AG09309 (cell line): ENCODE results near the gene ARVCF.

Experiments
- DNase-seq: peaks from one replicate; pipeline ENCODE4 v3.0.0-alpha.2; 2010; ENCODE audit warnings: low read depth
- H3K4me3 ChIP-seq: 2 replicates; pipeline ENCODE4 v1.5.1; 2011; ENCODE audit warnings: mild to moderate bottlenecking, low read depth, low read length, moderate library complexity; ENCODE audit not compliant: control insufficient read depth
- CTCF ChIP-seq: IDR thresholded peaks from 2 replicates; pipeline ENCODE4 v1.5.1; 2011; ENCODE audit warnings: mild to moderate bottlenecking, low read depth, low read length, inconsistent platforms; ENCODE audit not compliant: insufficient read depth, control insufficient read depth; ENCODE audit errors: missing control alignments

Gene ARVCF

DNA sequence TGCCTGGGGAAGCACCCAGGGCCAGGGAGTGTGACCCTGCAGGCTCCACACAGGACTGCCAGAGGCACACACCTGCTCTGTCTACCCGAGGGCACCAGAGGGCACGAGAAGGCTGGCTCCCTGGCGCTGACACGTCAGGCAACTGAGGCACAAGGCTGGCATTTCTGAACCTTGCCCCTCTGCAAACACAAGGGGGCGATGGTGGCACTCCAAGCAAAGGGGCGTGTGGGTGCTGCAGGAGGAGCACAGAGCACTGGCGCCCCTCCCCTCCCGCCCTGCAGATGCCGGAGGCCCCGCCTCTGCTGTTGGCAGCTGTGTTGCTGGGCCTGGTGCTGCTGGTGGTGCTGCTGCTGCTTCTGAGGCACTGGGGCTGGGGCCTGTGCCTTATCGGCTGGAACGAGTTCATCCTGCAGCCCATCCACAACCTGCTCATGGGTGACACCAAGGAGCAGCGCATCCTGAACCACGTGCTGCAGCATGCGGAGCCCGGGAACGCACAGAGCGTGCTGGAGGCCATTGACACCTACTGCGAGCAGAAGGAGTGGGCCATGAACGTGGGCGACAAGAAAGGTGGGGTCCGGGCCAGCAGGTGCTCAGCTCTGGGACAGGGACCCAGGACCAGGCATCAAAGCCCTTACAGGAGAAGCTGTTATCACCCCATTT is 54.2 kb downstream of the ARVCF start:
- no peak overlapping the region for H3K4me3 ChIP-seq
- DNase-seq, result no peak
- peak; percentile 64 for TF ChIP-seq CTCF

GRCh38 chr22:19961868-19962245 is 54.8 kb downstream of the ARVCF start:
- DNase-seq, result no peak
- no peak overlapping the region for H3K4me3 ChIP-seq
- TF ChIP-seq CTCF, result no peak

DNA sequence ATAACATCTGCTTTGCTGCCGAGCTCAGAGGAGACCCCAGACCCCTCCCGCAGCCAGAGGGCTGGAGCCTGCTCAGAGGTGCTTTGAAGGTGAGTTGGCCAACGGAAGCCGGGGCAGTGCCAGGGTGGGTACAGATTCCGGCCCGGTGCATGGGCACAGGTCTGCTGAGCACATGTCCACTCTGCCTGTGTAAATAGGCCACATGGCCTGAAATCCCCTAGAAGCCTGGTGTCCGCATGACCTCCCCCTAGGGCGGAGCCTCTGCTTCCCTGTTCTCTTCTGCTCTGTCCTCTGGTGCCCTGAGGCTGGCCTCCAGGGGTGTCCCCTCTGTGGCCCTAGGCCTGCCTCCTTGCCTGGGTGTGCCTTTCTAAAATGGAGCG is 55.4 kb downstream of the ARVCF start:
- TF ChIP-seq CTCF, result peak; percentile 1
- no peak for DNase-seq
- H3K4me3 ChIP-seq, result no peak overlapping the region

- no peak for TF ChIP-seq CTCF
- no peak for DNase-seq
- no peak overlapping the region for H3K4me3 ChIP-seq
Observed at GRCh38 chr22:19960491-19961200, 56.0 kb downstream of the ARVCF start.

GRCh38 chr22:19959587-19960490 is 56.8 kb downstream of the ARVCF start:
- no peak overlapping the region for H3K4me3 ChIP-seq
- DNase-seq, result no peak
- no peak for TF ChIP-seq CTCF

DNA sequence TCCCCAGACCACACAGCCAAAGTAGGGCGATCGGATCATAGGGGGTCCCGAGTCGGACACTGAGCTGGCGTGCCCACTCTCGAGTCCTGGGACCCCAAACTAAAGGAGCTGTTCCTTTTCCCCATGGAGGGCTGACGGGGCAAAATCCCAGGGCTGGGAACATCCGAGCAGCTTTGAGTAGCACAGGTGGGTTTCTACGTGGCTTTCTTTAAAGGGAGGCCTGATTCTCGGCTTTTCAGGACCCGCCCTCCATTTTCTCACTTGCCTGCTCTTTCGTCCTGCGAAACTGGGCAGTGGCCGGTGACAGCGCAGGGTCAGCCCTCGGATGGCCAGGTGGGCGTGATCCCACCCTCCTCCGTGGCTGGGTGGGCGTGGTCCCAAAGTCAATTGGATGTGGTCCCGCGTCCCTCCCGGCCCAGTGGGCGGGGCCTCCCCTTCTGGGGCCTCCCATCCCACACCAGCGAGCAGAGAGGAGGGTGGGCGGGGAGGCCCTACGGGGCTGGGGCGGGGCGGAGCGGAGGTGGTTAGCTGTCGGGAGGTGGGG is 57.5 kb downstream of the ARVCF start:
- no peak for TF ChIP-seq CTCF
- H3K4me3 ChIP-seq, result no peak overlapping the region
- DNase-seq, result no peak
